Airway epithelial cell (primary cell): ENCODE measurements around the gene CPEB1. TPM values are rescaled to one million over a fixed set of nuclear protein-coding genes. Genes with fewer than 3 reads are reported as not detected.

Experiments
- total RNA-seq: library from RNA; depleted of rRNA; stranded (reverse); fragments of >200 nt; gene quantifications from 2 replicates; pipeline ENCODE4 v1.2.3, GENCODE V29; 2015

Gene CPEB1
- total RNA-seq: not detected in 2 replicates

GRCh38 chr15:82647045-82647834 lies at the start of gene CPEB1:
Gene CPEB1, minus strand, starts transcription at chr15:82647363. Its CDS starts 18,904 bp downstream, at chr15:82628459.

DNA sequence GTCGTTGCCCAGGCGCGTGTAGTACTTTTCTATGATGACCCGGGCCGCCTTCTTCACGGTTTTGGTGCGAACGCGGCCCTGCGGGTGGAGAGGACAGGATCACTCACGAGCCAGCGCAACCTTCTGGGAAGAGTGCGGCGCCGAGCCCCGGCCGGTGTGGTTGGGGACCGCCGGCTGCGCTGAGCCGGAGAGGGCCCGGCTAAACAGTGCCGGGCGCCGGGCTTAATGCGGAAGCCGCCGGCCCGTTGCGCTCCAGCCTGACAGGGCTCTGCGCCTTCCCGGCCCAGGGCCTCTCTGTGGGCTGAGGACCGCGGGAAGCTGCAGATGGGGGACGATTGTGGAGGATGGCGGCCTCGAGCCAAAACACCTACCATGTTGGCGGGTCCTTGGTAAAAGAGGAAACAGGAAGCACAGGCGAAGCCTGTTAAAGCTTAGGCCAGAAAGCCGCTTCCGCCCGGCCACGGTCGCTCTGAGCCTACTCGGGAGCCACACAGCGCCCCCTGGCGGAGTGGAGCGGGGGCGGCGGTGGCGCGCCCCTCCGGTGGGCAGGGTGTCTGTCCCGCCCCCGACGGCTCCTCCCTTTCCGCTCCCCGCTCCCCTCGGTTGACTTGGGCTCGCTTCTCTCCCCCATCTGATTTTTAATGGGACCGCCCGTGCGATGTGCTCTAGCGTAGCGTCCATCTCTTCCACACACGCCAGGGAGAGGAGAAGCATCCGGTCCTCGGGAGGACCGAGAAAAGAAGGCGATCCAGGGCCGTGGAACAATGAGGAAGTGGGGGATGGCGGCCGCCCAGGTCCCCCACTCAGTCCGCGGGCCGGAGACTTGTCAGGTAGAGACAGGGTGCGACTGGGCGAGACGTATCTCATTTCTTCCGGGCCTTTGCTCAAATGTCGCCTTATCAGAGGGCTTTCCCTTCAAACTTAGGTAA lies 106.8 kb downstream of the CPEB1 start, which contains the start of gene RPS17:
Gene RPS17 (minus strand): TSS at position 403 of the 929 bp plus-strand sequence. CDS start 29 bp downstream, at position 374.

Other genes starting within 250 kb of the CPEB1 start
- gene GOLGA6L9, start 217.5 kb downstream of the CPEB1 start, total RNA-seq: 2.5 TPM in 2 replicates
- gene RPS17, start 106.9 kb downstream of the CPEB1 start, total RNA-seq: 4,407 and 4,635 TPM in 2 replicates
- gene AP3B2, start 62.5 kb upstream of the CPEB1 start, total RNA-seq: 1.1 TPM in 1 of 2 replicates, not detected in the other
- not detected in 2 replicates for gene FSD2, start 158.7 kb upstream of the CPEB1 start, total RNA-seq
- 5.3 and 7.2 TPM in 2 replicates for gene WHAMM, start 162.3 kb upstream of the CPEB1 start, total RNA-seq